Lower leg skin (tissue), 3 donors: ENCODE measurements around the gene FGG.

ENCODE experiments used
- CTCF ChIP-seq, 3 donors: fragments of 450-650 bp; IDR thresholded peaks; one replicate each; pipeline ENCODE4 v1.5.1; 2016; ENCODE audit warnings: antibody characterized with exemption in 3 of 3, mild to moderate bottlenecking in 3 of 3, moderate library complexity in 2 of 3
- POLR2A ChIP-seq, 2 donors: fragments of 450-650 bp; IDR thresholded peaks; one replicate each; pipeline ENCODE4 v1.6.1; 2016 to 2017; ENCODE audit warnings: antibody characterized with exemption in 2 of 2, mild to moderate bottlenecking in 1 of 2, moderate library complexity in 1 of 2

DNA sequence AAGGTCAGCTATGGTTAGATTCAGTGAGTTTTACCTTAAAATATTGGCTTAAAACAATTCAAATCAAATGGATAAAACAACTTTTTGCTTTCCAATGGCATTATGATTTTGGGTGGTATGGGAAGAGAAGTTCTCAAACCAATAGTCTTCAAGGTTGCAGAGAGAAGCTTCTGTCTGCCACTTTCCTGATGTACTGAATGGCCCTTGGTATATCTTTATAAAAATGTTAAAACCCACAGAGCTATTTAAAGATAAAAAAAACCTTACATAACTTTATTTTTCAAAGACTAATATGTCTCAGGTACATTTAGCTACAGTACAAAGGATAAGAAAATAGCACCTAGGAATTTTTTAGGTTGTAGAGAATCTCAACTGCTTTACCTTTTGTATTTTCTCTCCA lies 28.8 kb downstream of the FGG start:
- TF ChIP-seq CTCF (IDR thresholded peaks at IDR 0.05) (no peak), POLR2A (IDR thresholded peaks at IDR 0.05) (no peak)
